WERI-Rb-1 (cell line): ENCODE measurements around the gene CYBC1.

Experiments used
- DNase-seq: peaks from one replicate; pipeline ENCODE4 v3.0.0-alpha.2; 2020
- H3K27ac ChIP-seq: fragments of 250-450 bp; sonication (Bioruptor Pico); 2 replicates; pipeline ENCODE4 v1.5.1; 2020; ENCODE audit warnings: mild to moderate bottlenecking, moderate library complexity
- H3K27me3 ChIP-seq: fragments of 250-450 bp; sonication (Bioruptor Pico); 2 replicates; pipeline ENCODE4 v1.5.1; 2021; ENCODE audit warnings: mild to moderate bottlenecking, low read depth, moderate library complexity; ENCODE audit not compliant: insufficient read depth, severe bottlenecking
- H3K36me3 ChIP-seq: fragments of 250-450 bp; sonication (Bioruptor Pico); 2 replicates; pipeline ENCODE4 v1.5.1; 2020; ENCODE audit warnings: mild to moderate bottlenecking, moderate library complexity
- H3K4me3 ChIP-seq: 2 replicates; pipeline ENCODE4 v1.5.1; 2011; ENCODE audit warnings: low read depth, mild to moderate bottlenecking, control low read depth, low read length
- H3K9me3 ChIP-seq: fragments of 250-450 bp; sonication (Bioruptor Pico); 2 replicates; pipeline ENCODE4 v1.5.1; 2021; ENCODE audit warnings: mild to moderate bottlenecking, moderate library complexity; ENCODE audit not compliant: severe bottlenecking
- TF ChIP-seq, protein P1 (sequence below): IDR thresholded peaks from 2 replicates; pipeline ENCODE4 v1.5.1; 2011; ENCODE audit warnings: low read depth, mild to moderate bottlenecking, control low read depth, inconsistent platforms, low read length

CYBC1 gene

DNA sequence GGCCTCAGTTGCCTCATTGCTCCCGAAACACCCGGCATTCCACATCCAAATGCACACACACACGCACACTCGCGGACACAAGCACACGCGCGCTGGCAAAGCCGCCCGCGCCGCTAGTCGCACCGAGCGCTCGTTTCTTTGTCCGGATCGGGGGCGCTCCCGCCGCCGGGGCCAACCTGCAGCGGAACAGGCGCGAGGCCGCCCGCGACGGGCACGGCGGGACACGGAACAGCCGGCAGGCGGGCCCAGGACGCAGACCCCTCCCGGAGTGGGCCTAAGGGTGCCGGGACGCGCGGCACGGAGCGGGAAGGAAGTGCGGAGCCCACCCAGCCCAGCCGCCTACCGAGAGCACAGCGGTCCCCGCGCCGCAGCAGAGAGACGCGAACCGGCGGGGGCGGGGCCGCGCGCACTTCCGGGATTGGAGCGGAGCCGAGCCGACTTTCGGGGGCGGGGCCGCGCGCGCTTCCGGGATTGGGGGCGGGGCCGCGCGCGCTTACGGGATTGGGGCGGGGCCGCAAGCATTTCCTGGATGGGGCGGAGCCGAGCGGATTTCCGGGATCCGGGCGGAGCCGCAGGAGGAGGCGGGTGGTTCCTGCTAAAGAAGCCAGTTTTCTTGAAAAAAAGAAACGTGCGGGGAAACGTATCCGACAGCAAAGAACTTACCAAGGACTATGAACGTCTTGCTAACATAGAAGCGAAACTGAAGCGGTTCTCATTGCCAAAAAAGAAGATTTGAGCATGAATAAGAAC lies at the start of gene CYBC1:
CYBC1 (minus strand) TSS at position 396 of the 750 bp plus-strand sequence. CDS start 1,498 bp downstream, outside the sequence.
- H3K9me3 ChIP-seq = peaks cover 23% of the 10 kb centered on the region
- no peaks in the 10 kb centered on the region for H3K27me3 ChIP-seq
- H3K27ac ChIP-seq = peak within 1 kb of the TSS; percentile 92
- TF ChIP-seq, protein P1, sequence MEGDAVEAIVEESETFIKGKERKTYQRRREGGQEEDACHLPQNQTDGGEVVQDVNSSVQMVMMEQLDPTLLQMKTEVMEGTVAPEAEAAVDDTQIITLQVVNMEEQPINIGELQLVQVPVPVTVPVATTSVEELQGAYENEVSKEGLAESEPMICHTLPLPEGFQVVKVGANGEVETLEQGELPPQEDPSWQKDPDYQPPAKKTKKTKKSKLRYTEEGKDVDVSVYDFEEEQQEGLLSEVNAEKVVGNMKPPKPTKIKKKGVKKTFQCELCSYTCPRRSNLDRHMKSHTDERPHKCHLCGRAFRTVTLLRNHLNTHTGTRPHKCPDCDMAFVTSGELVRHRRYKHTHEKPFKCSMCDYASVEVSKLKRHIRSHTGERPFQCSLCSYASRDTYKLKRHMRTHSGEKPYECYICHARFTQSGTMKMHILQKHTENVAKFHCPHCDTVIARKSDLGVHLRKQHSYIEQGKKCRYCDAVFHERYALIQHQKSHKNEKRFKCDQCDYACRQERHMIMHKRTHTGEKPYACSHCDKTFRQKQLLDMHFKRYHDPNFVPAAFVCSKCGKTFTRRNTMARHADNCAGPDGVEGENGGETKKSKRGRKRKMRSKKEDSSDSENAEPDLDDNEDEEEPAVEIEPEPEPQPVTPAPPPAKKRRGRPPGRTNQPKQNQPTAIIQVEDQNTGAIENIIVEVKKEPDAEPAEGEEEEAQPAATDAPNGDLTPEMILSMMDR = no peak
- peak; percentile 94 for DNase-seq
- peak within 1 kb of the TSS; percentile 84 for H3K4me3 ChIP-seq
- H3K36me3 ChIP-seq = peaks cover 18% of the 10 kb centered on the region

DNA sequence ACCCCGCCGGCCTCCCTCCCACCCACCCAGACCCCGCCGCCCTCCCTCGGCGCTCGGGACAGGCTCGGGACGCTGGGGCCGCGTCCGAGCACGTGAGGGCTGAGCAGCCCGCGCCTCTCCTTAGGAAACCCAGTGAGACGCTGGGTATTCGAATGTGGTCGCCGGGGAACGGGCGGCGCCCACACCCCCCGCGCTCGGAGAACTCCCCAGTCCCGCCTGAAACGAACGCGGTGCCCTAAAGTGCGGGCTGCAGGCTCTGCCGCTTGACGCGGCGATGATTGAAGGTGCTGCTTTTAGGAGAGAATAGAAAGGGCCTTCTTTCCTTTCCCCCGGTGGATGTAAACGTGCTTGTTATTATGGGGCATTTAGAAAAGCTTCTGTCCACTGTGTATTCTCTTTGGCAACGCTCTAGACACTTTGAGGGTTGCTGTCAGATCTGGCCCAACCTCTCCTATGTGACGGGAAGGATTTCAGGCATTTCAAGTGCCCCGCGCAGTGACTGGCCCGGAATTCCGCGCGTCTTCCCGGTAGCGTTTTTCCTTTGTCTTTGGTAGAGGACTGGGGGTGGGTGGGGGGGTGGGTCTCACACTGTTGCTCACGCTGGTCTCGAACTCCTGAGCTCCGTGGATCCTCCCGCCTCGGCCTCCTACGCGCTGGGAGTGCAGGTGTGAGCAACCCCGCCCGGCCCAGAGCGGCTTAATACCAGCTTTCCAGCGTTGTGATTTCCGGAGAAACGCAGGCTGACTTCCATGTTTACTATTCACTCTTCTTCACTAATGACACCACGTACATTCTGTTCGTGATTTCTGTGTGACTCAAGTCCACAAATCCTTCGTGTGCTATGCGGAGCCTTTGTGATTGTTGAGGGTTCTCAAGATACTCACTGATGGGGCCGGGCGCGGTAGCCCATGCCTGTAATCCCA lies 47.2 kb upstream of the CYBC1 start:
- DNase-seq = peak; percentile 79
- no peaks in the 10 kb centered on the region for H3K36me3 ChIP-seq
- TF ChIP-seq, protein P1 = no peak
- no peaks in the 10 kb centered on the region for H3K9me3 ChIP-seq
- peak overlapping the region; percentile 81 for H3K4me3 ChIP-seq
- H3K27ac ChIP-seq = peak overlapping the region; percentile 97
- H3K27me3 ChIP-seq = no peaks in the 10 kb centered on the region

DNA sequence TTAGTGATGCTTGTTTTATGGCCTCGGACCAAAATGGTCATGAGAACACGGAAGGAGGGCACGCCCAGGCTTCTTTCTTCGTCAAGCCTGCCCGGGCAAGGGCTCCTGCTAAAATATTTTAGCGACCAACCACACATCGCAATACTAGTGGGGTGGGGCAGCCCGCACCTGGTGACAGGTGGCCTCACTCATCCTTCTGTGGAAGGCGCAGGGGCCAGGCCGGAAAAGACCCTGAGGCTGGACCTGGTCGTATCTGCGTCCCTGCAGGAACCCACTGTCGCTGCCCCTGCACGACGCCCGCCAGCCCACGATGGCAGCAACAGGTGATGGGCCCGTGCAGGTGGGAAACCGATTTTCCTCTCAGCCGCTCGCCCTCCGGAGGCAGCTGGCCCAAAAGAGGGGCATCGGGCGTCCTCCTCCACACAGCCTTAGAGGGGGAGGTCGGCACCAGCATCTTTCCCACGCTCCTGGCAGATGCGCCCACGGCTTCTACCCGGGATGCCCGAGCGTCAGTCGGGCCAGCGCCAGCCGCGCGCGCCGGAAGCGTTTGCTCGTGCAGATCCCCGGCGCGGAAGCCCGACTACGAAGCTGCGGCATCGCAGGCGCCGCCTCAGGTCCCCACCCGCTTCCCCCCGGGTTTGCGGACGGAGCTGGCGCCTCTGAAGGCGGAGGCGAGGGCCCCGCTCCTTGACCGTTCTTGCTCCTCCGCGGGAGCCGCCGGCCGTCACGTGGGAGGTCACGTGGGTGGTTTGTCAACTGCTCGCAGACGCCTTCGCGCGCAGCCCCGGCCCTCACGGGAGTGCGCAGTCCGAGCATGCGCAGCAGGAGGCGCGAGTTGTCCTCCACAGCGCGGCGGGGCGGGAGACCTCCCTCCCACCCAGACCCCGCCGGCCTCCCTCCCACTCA lies 46.2 kb upstream of the CYBC1 start:
- peak overlapping the region; percentile 90 for H3K27ac ChIP-seq

DNA sequence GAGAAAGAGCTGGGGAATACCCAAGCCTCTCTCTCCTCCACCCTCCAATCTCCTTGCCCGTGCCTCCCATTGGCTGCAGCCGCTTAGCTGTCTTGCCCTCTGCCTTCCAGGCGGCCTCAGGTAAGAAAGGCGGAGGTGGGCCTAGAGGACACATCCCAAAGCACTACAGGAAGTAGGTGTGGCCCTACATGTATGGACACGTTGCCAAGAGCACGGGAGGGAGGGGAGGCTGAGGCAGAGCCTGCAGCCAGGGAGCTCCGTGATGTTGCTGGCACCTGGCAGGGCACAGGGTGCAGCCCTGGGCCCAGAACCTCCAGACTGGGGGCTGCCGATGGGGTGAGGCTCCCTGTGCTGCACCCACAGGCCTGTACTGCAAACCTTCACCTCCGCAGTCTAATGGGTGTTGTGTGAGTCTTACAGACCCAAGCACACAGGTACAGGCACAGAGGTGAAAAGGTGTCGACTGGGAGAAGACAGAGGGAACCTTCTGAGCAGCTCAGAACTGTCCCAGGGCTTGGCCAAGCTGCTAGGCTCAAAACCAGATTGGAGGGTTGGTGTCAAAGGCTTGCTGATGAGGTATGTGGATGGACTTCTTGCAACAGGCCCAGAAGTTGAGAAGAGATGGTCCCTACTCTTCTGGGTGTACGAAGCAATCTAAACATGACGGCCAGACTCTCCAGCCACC lies 45.4 kb upstream of the CYBC1 start:
- peak; percentile 71 for DNase-seq
- Histone ChIP-seq H3K9me3 (no peaks in the 10 kb centered on the region), H3K4me3 (no peak overlapping the region), H3K27ac (peak overlapping the region; percentile 90), H3K27me3 (no peaks in the 10 kb centered on the region), H3K36me3 (no peaks in the 10 kb centered on the region)
- TF ChIP-seq, protein P1 = no peak

More for the DNA sequence above, 46.2 kb upstream of the CYBC1 start:
- Histone ChIP-seq H3K4me3 (peak overlapping the region; percentile 62), H3K9me3 (no peaks in the 10 kb centered on the region), H3K27me3 (no peaks in the 10 kb centered on the region), H3K36me3 (no peaks in the 10 kb centered on the region)
- TF ChIP-seq, protein P1 = no peak
- peak; percentile 99 for DNase-seq
